GM21528 (cell line): ENCODE measurements around the gene RHEBL1.
A peak's percentile ranks its signal among the peaks of the same experiment; 100 is the strongest.

Experiments used
- ATAC-seq: cut with Tn5 transposase; IDR thresholded peaks from one replicate; pipeline ENCODE4 v1.9.1; 2021; ENCODE audit warnings: mild to moderate bottlenecking, moderate library complexity; ENCODE audit not compliant: unreplicated experiment, low FRiP score

The RHEBL1 gene

DNA sequence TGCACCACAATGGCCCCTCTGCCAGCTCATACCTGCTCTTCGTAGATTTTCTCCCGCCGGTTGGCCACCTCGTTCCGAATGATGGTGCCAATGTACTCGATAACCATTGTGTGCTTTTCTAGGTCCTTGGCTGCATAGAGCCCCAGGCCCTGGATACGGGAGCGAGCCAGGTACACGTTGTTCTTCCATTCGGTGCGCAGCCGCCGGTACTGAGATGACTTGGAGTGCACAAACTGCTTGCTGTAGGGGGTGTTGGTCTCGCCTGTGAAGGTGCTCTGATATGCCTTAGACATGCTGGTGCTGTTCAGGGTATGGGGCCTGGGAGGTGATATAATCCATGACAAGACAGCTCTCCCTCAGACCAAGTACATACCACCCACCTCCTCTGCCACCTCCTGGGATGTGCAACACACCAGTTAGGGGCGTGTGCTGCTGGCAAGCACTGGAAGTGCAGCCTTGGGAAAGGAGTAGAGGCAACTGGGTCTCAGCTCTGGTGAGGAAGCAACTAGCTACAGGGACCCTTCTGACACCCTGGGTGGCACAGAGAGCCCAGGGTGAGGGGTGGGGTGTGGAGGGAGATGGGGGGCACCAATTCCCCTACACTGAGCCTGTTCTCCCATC lies 47.1 kb downstream of the RHEBL1 start:
- no peak for ATAC-seq

DNA sequence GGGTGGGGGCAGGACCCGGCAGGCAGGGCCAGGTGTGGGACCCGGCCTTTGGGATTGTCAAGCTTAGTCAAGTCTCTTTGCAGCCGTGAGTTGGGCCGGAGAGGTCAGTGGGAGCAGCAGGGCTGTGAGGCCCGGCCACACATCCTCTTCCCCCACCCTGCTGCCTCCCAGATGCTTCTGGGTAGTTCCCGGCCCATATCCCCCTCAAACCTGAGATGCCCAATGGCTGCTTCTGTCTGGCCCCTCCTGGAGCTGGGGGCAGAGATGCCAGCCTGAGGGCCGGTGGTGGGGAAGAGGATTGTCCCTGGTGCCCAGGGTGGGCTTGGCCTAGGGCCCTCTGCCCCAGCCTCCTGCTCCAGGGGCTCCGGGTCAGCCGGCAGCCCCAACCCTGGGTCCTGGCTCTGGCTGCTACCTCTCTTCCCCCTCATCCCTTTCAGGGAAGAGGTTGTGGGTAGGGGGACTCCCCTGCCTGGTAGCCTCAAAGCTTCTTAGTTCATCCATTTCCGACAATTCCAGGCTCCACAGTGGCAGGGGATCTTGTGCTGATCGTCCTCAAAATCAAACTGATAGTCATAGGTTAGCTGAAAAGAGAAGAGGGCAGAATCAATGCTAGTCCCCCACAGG lies 48.4 kb downstream of the RHEBL1 start:
- ATAC-seq: no peak

DNA sequence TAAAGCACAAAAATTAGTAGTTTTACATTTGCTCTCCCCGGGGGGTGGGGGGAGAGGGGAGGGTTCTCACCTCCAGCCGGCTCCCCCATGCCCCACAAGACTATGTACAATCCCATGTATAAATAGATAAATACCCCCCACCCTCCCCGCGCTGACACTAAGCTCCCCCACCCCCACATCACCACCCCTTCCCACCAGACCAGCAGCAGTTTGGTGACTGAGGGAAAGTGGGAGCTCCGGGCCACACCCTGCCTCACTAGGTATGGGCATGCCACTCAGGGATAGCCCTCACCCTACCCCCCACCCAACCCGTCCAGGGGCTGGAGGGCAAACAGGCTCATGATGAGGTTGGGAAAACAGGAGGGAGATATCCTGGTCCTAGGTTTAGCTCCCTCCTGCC lies 49.3 kb downstream of the RHEBL1 start:
- ATAC-seq: no peak

DNA sequence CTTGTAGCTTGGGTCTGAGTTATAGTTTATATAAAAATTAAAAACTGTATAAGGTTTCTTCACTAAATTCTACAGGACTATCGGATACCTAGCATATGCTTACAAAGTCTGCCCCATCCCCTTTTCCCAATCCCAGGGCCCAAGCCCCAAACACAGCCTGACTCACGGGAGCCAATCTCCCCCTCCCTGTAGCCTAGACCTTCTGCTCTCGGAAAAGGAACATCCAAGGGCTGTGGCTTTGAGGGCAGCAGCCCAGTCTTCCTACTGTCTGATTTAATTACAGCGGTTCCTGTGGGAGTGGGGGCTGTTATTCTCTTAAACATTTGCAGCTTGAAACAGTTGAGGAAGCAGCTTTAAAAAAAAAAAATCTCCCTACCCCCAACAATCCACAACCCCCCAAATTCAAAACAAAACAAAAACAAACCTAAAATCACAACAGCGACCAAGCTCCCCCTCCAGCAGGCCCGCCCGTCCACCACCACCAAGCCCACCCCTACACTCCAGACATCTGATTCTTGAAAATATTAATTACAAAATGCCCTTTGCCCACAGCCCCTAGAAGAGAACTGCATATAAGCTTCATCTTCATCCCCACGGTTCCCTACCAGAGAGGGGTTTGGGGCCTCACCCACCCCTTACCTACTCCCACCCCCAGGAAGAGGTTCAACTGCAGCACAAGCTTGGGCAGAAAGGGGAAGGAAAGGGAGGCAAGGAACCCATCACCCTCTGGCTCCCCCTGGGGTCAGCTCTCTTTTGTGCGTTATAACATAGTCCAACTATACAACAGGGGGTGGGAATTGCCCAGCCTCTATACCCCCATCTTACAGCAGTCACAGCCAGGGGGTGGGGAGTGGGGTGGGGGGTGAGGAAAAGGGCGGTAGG lies 50.1 kb downstream of the RHEBL1 start:
- no peak for ATAC-seq

DNA sequence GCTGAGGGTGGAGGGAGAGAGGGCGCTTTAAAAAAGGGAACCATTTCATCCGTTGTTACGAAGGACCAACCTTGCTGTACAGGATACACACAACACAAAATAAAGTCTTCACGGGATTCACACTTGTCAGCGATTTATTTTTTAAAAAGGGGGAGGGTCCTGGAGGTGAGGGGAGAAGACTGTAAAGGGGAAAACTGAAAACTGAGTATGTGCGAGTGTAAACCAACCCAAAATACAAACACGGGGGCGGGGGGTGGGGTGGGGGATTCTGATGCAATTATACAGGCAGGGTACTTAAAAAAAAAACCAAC lies 50.7 kb downstream of the RHEBL1 start:
- ATAC-seq: no peak

DNA sequence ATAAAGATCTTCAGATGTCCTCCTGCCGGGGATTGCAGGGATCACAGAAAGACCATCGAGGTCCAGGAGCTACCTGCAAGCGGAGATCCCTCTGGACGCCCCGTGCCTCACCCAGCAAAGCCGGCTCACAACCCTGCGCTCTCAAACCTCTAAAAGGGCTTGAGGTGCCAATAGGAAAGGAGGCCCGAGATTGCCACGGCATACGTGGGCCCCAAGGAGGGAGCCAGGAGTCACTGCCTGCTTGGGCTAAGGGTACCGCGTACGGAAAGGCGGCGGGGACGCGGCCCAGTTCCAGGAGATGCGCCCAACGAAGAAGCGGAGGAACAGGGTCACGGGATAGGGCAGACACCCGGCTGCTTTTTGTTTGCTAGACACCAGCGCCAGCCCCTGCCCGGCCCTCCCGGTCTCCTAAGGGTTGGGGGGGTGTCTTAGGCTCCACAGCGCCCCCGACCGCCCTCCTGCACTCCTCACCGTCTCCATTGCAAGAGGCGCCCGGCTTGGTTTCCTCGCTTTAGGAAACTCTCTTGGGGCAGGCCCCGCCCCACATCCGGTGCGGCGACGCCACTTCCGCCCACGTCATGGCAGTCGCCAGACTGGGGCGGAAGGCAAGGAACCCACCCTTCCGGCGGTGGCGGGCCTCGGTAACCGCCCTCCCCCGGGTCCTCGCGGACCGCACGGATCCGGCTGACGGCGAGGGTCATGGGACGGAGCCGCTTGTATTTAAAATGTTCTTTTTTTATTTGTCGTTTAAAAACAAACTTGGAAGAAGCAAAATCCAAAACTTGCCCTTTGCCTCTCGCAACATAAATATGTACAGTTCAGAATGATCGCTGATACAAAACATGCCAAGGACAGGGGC lies 51.3 kb downstream of the RHEBL1 start, which contains the start of gene PRKAG1:
PRKAG1 (minus strand) TSS at position 516 of the 859 bp plus-strand sequence; CDS start at position 480, 36 bp downstream.
- ATAC-seq: peak; percentile 86

DNA sequence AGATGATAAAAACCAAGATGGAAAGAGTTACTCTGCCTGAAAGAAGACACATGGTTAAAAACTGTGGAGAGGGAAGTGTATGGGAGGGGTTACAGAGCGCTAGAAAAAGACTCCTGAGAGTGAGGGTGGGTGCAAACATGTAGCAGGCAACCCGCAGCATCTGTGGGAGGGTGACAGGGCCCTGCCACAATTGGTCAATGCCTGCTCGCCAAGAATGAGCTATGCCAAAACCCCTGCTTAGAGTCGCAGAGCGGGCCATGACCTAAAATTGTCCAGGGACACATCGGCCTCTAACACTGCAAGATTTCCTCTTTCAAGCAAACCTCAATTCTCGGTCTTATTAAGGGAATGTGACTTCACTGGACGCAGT lies 51.9 kb downstream of the RHEBL1 start:
- ATAC-seq: peak; percentile 12

DNA sequence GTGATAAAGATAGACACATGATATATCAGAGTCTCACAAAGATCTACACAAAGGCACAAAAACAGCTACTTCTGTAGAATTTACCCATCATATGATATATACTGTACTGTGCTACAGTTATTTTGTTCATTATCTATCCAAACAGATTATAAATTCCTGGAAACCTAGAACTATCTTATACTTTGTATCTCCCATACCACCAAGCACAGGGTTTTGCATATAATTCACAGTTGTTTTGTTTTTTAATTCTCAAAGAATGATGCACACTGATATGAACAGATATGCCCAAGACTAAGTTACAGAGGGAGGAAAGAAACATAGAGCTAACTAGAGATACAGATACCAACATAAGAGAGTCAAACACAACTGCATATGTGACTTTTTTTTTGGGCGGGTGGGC lies 54.6 kb downstream of the RHEBL1 start:
- no peak for ATAC-seq
